Measurements from ENCODE around the gene RASSF10. TPM values are rescaled to one million over a fixed set of nuclear protein-coding genes. Genes with fewer than 3 reads are reported as not detected.

Gene RASSF10
- polyA plus RNA-seq, 5 donors, result 13.5 to 20.3 (median 15.2) TPM

DNA sequence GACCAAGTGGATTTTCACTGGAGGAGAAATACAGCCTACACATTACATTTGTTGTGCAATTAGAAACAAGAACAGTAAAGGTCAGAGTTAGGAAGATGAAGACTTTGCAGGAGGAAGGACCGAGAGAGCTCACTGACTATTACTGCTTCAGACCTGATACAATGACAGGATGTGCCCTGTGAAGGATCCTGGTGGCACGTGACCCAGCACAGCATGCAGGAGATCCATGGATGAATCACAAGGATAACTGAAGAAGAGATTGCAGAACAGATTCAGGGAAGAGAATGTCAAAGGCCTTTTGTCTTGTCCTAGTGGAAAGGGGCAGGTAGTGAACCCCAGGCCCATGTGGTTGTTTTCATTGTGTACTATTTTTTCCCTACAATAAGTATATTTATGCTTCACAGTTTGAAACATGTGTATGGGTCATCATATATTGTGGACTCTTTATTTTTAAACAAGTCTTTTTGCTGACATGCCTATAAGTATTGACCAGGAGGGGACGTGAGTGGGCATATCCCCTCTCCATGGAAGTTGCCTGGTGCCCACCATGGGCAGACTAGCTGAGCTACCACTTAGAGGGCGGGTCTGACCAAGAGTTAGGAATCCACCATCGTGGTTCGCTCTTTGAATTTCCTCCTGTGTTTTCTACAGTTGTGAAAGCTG, 44.3 kb downstream of the RASSF10 start:
- DNase-seq, result no peak

DNA sequence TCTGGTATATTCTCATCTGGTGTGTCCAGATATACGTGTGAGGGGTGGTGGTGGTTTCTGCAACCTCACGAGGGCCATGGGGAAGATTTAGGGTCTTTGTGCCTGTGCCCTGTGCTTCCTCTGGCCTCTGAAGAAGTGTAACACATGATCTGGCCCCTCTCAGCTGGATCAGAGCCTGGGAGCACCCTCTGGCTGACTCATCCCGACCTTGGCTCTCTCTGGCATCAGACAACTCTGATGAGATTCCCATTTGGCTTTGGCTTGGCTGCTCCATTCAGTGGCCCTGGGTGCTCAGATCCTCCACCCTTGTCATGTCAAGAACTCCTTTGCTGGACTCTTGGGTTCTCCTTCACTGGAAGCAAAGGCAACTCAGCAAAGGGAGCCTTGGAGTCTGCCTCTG, 45.2 kb downstream of the RASSF10 start:
- DNase-seq, result no peak

DNA sequence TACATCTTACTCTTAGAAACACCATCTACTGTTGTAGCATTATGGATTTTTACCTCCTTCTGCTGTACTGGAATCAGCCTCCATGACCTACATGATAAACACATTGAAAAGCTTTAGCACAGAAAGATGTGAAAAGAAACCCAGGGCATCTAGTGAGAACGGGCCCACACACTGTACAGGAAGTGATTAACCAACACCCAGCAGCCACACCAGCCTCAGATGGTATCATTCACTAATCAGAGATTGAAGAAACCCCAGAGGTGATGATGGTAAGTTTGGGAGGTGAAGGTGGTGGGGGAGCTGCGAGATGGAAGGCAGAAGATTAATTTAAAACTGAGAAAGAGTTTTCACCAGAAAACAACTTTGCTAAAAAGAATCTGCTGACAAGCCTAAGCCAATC, 46.1 kb downstream of the RASSF10 start:
- DNase-seq, result no peak

DNA sequence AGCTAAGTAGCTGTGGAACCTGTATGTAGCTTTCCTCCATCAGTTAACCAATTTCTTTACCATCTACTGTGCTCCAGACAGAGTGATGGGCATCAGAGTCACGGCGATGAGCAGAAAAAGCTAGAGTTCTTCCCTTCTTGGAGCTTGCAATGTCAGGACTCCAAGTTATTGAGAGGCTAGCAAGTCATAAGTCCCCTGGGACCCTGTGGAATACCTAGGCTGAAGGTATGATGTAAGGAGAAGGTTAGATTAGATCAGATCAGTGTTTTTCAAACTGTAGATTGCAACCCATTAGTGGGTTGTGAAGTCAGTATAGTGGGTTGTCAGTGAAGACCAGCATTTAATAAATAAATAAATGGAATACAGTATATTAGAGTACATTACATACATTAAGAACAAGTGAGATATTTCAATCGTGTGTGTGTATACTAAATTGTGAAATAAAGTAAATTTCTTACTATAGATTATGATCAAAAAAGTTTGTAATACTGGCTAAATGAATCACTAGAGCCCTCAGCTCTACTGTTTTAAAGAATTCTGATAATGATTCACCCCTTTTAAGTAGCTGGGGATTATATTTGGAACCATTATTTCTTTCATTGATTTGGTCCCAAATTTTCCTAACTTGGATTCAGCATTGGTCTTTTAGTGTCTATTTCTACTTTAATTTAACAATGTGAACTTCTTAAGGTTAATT, 52.3 kb downstream of the RASSF10 start:
- no peak for DNase-seq

Data from right lung (tissue), 5 donors.